ENCODE measurements around the gene TJP2. TPM values are rescaled to one million over a fixed set of nuclear protein-coding genes. Genes with fewer than 3 reads are reported as not detected.
A peak's percentile ranks its signal among the peaks of the same experiment; 100 is the strongest.

TJP2 gene
- total RNA-seq, 1 experiment from 2014 or later, result 106 TPM

DNA sequence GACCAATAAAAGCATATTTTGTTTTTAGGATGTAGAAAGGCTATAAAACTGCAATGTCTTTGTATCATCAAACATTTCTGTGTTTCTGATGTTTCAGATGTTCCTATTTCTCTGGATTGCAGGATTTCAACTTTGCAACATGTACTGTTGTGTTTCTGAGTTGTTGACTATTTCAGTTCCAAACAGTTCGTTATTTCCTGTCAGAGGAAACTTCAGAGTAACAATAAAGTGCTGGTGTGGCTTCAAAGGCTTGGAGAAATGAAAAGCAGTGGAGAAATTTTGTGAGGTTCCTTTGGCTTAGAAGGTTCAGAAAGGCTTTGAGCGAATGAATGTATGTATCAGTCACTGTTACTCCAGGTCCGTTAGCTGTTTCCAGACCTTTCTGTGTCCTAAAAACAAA is 17.2 kb downstream of the TJP2 start:
- peaks cover 87% of the 10 kb centered on the region for H3K79me2 ChIP-seq (ENCODE audit: low read length)
- H2AFZ ChIP-seq (ENCODE audit: low read length), result no peak overlapping the region
- H3K9me3 ChIP-seq (ENCODE audit: low read length), result no peaks in the 10 kb centered on the region
- H3K9me2 ChIP-seq (replicated peaks; ENCODE audit: low read length), result no peaks in the 10 kb centered on the region
- ATAC-seq (no peak), DNase-seq (no peak)
- ChIA-PET POLR2A (ENCODE audit: unreplicated experiment) (no interaction called here), CTCF (no interaction called here)
- TF ChIP-seq EZH2phosphoT487 (IDR thresholded peaks at IDR 0.05; ENCODE audit: borderline replicate concordance, low read length), result no peak
- TF ChIP-seq EZH2 (IDR thresholded peaks at IDR 0.05; ENCODE audit: low read length, unreplicated experiment), result no peak
- TF ChIP-seq, protein P1, sequence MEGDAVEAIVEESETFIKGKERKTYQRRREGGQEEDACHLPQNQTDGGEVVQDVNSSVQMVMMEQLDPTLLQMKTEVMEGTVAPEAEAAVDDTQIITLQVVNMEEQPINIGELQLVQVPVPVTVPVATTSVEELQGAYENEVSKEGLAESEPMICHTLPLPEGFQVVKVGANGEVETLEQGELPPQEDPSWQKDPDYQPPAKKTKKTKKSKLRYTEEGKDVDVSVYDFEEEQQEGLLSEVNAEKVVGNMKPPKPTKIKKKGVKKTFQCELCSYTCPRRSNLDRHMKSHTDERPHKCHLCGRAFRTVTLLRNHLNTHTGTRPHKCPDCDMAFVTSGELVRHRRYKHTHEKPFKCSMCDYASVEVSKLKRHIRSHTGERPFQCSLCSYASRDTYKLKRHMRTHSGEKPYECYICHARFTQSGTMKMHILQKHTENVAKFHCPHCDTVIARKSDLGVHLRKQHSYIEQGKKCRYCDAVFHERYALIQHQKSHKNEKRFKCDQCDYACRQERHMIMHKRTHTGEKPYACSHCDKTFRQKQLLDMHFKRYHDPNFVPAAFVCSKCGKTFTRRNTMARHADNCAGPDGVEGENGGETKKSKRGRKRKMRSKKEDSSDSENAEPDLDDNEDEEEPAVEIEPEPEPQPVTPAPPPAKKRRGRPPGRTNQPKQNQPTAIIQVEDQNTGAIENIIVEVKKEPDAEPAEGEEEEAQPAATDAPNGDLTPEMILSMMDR (conservative IDR thresholded peaks at IDR 0.05; ENCODE audit: low read depth, low read length), result no peak
- no peaks in the 10 kb centered on the region for H3F3A ChIP-seq (ENCODE audit: low read length, unreplicated experiment)
- H3K4me2 ChIP-seq (ENCODE audit: low read length), result no peak overlapping the region
- H3K4me3 ChIP-seq (ENCODE audit: low read length), result no peak overlapping the region
- no peaks in the 10 kb centered on the region for H3K27me3 ChIP-seq (ENCODE audit: low read length)
- peaks cover 18% of the 10 kb centered on the region for H3K4me1 ChIP-seq (ENCODE audit: insufficient read depth, low read length)
- no TSS peak for BruUV-seq (replicated peaks)
- H3K9ac ChIP-seq (ENCODE audit: low read length), result no peak overlapping the region
- no peak overlapping the region for H3K27ac ChIP-seq (ENCODE audit: low read length)
- no peaks in the 10 kb centered on the region for H3K36me3 ChIP-seq (ENCODE audit: low read depth, low read length)
- no peaks in the 10 kb centered on the region for H4K20me1 ChIP-seq (ENCODE audit: low read length)
- intact Hi-C loops (cut with micrococcal nuclease), result loop anchor here (5.0 kb wide), 2 partner anchors 69 to 84 kb away; no protein-coding TSS in a partner anchor

- Histone ChIP-seq H3K27me3 (ENCODE audit: low read length) (no peaks in the 10 kb centered on the region), H4K20me1 (ENCODE audit: low read length) (no peaks in the 10 kb centered on the region), H3K9me3 (ENCODE audit: low read length) (no peaks in the 10 kb centered on the region), H3K9ac (ENCODE audit: low read length) (no peak overlapping the region), H3K79me2 (ENCODE audit: low read length) (peaks cover 88% of the 10 kb centered on the region), H3K4me3 (ENCODE audit: low read length) (no peak overlapping the region), H3K27ac (ENCODE audit: low read length) (no peak overlapping the region), H2AFZ (ENCODE audit: low read length) (no peak overlapping the region), H3K36me3 (ENCODE audit: low read depth, low read length) (no peaks in the 10 kb centered on the region), H3K9me2 (replicated peaks; ENCODE audit: low read length) (no peaks in the 10 kb centered on the region), H3K4me2 (ENCODE audit: low read length) (no peak overlapping the region), H3F3A (ENCODE audit: low read length, unreplicated experiment) (no peaks in the 10 kb centered on the region), H3K4me1 (ENCODE audit: insufficient read depth, low read length) (peaks cover 8% of the 10 kb centered on the region)
- ChIA-PET CTCF (interaction anchor here (0.5 to 0.6 kb wide), 2 partner anchors 34 to 134 kb away, joined by 3 read pairs; no protein-coding TSS in a partner anchor), POLR2A (ENCODE audit: unreplicated experiment) (no interaction called here)
- intact Hi-C loops (cut with micrococcal nuclease), result loop anchor here (5.0 kb wide), 2 partner anchors 70 to 85 kb away; no protein-coding TSS in a partner anchor
- DNase-seq, result no peak
- ATAC-seq, result no peak
- no TSS peak for BruUV-seq (replicated peaks)
- TF ChIP-seq EZH2 (IDR thresholded peaks at IDR 0.05; ENCODE audit: low read length, unreplicated experiment), result no peak
- TF ChIP-seq EZH2phosphoT487 (IDR thresholded peaks at IDR 0.05; ENCODE audit: borderline replicate concordance, low read length), result no peak
- TF ChIP-seq, protein P1 (conservative IDR thresholded peaks at IDR 0.05; ENCODE audit: low read depth, low read length), result no peak
Observed at GRCh38 chr9:69192214-69192613, 18.1 kb downstream of the TJP2 start.

DNA sequence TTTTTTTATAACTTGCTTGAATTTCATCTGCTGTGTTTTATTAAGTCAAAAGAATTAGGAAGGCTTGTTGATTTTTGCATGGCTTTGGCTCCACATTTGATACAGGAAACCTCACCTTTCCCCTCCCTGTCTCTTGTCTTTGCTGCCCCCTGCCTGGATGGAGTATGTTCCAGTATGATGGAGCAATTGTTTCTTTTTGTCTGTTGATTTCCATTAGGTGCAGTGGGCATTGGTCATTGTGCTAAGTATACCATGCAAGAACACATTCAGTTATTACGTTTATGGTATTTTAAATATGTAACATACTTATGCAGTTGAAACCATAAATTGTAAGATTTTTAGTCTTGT is 19.6 kb downstream of the TJP2 start:
- H3K27me3 ChIP-seq (ENCODE audit: low read length), result no peaks in the 10 kb centered on the region
- H3K4me2 ChIP-seq (ENCODE audit: low read length), result no peak overlapping the region
- no TSS peak for BruUV-seq (replicated peaks)
- TF ChIP-seq, protein P1 (conservative IDR thresholded peaks at IDR 0.05; ENCODE audit: low read depth, low read length), result peak; percentile 16; the same call in 1 of the 2 replicates
- TF ChIP-seq EZH2 (IDR thresholded peaks at IDR 0.05; ENCODE audit: low read length, unreplicated experiment), result no peak
- no peak for TF ChIP-seq EZH2phosphoT487 (IDR thresholded peaks at IDR 0.05; ENCODE audit: borderline replicate concordance, low read length)
- no peaks in the 10 kb centered on the region for H4K20me1 ChIP-seq (ENCODE audit: low read length)
- peaks cover 82% of the 10 kb centered on the region for H3K79me2 ChIP-seq (ENCODE audit: low read length)
- H3K4me1 ChIP-seq (ENCODE audit: insufficient read depth, low read length), result 0 out of 2 replicates have a peak, but pooled peaks cover 4% of the 10 kb centered on the region
- no peaks in the 10 kb centered on the region for H3K36me3 ChIP-seq (ENCODE audit: low read depth, low read length)
- peak; percentile 57 for ATAC-seq
- intact Hi-C loops (cut with micrococcal nuclease), result loop anchor here (1.0 to 5.0 kb wide), 5 partner anchors 38 to 158 kb away; partner anchors contain the start of gene FXN
- no peaks in the 10 kb centered on the region for H3F3A ChIP-seq (ENCODE audit: low read length, unreplicated experiment)
- H3K4me3 ChIP-seq (ENCODE audit: low read length), result no peak overlapping the region
- ChIA-PET POLR2A (ENCODE audit: unreplicated experiment) (no interaction called here), CTCF (interaction anchor here (0.5 to 1.1 kb wide), 6 partner anchors 13 to 158 kb away, joined by 3 to 13 read pairs (median 8); partner anchors contain the start of gene FXN)
- peak; percentile 44 for DNase-seq
- H3K9me3 ChIP-seq (ENCODE audit: low read length), result no peaks in the 10 kb centered on the region
- H3K9ac ChIP-seq (ENCODE audit: low read length), result no peak overlapping the region
- H3K27ac ChIP-seq (ENCODE audit: low read length), result no peak overlapping the region
- no peak overlapping the region for H2AFZ ChIP-seq (ENCODE audit: low read length)
- H3K9me2 ChIP-seq (replicated peaks; ENCODE audit: low read length), result no peaks in the 10 kb centered on the region

All from PC-3 (cell line).